HG03159 (cell line): ENCODE data around the gene N4BP2.

Source experiments
- ATAC-seq: cut with Tn5 transposase; IDR thresholded peaks from one replicate; pipeline ENCODE4 v1.9.1; 2021; ENCODE audit warnings: mild to moderate bottlenecking, moderate library complexity; ENCODE audit not compliant: unreplicated experiment

Gene N4BP2

DNA sequence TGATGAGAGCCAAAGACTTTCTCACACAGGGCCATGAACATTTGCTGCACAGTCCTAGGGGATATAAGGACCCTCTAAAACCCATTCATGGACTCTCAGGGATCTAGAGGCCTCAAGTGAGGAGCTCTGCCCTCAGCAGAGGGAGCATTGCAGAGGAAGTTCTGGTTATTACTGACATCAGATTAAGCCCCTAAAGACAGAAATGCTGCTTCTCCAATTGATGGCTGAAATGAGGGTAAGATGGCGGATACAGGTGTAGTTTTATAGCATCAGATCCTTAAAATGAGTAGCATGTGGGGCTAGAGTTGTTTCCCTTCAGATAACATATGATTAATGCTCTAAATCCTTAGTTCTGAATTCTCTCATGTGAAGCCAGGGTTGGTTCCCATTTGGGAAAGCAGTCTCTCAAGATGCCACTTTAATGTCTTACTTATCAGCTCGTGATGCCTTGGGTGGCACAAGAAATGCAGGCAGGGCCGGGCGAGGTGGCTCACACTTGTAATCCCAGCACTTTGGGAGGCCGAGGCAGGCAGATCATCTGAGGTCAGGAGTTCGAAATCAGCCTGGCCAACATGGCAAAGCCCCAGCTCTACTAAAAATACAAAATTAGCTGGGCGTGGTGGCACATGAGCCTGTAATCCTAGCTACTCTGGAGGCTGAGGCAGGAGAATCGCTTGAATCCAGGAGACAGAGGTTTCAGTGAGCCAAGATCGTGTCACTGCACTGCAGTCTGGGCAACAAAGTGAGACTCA, 148.0 kb downstream of the N4BP2 start:
- ATAC-seq: no peak

DNA sequence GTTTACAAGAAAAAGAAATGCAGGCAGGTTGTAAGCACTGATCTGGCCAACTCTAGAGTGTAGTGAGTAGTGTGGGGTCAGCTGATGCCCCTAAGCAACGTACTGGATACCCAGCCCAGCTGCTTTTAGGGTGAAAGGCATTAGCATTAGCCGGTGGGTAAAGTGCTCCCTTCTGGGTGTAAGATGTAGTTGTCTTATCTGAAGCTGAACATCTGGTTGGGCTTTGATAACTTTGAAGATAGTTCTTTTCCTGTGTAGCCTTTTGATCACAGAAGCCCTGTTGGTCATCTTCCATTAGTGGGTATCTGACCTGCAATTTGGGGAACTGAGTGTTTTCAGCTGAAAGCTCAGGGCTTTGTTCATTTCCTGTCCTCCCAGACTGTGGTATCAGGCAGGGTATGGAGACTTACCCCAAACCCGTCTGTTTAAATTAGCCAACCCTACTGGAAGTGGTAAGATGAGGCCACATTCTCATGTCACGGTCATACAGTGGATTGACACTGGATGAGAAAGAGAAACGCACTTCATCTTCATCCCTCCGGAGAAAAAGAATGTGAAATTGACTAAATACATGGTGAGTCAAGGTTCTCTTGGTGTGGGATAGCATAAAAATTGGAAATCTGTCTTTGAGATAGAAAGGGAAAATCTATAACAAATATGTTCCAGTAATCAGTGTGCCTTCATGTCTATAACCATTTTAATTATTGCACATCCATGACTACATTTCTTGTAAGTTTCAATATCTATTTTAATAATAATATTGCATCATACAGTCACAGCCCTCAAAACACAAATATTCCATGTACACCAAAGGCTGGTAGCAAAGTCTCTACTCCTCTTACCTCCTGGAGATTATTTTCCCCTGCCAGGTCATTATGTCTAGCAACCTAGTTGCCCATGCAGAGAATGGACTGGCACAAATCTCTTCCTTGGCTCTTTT, 148.9 kb downstream of the N4BP2 start:
- ATAC-seq: peak; percentile 58

DNA sequence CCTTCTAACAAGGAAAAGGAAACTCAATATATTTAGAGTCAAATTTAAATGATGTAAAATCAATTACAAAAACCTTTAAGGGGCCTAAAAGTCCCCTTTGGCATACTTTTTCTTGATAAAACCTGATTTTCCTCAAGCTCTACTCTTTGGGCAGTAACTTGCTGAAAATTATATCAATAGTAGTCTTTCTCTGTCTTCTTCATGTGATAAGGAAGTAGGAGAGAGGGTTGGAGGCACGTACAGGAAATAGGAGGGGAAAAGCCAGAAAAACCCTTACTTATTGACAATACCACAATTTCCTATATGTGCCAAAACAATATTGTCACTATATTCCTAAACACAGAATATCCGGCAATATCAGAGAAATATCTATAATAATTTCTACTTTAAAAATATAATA, 149.8 kb downstream of the N4BP2 start:
- no peak for ATAC-seq
